ENCODE data around the gene ANKMY1. TPM values are rescaled to one million over a fixed set of nuclear protein-coding genes. Genes with fewer than 3 reads are reported as not detected.

The ANKMY1 gene
- total RNA-seq, 1 experiment from 2014 or later = 28.3 TPM

DNA sequence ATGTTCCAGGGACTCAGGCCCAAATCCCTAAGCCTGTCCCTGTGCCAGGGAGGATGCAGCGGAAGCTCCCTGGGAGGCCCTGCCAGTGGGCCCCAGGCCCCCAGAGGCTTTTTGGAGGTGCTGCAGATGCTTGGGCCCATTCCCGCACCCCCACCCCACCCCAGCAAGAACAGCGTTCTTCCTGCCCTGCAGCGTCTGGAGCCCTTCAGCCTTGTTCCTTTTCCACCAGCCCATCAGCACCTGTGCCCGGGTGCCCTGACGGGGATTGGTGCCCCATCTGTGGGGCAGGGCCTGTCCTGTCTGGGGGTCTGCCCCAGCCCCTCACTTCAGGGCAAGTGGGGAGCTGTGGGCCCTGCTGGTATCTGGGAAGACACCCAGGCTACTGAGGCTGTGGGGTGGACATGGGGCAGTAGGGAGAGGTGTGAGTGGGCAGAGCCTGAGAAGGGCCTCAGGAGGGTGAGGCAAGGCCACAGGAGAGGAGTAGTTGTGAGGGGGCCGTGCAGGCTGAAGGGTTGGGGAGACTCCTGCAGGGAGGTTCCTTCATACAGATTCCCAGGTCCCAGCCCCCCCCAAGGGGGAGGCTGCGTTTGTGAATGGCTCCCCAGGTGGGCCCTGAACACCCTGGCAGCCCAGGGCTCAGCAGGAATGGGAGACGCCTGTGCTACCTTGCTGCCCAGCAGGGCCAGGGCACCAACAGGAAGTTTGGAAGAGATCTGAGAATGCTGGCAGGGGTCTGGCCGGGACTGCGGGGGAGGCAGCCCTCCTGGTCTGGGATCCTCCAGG lies 12.9 kb upstream of the ANKMY1 start:
- no TSS peak for BruUV-seq (replicated peaks)
- Histone ChIP-seq H3K4me3 (replicated peaks in 1 of 2; ENCODE audit: low read depth in 1 of 2, low read length in 2 of 2) (no peak overlapping the region), H2AFZ (ENCODE audit: low read depth, low read length, poor library complexity, severe bottlenecking) (no peak overlapping the region), H3K9me3 (ENCODE audit: control insufficient read depth in 1 of 2, insufficient read depth in 1 of 2, low read depth in 1 of 2, low read length in 2 of 2) (no peaks in the 10 kb centered on the region), H3K9ac (ENCODE audit: low read length) (no peak overlapping the region), H3K27ac (ENCODE audit: low read depth, low read length) (peak overlapping the region; percentile 93; the same call in 1 of the 2 replicates), H4K20me1 (ENCODE audit: insufficient read depth) (no peaks in the 10 kb centered on the region), H3K9me2 (ENCODE audit: insufficient read depth) (no peaks in the 10 kb centered on the region), H3K4me2 (ENCODE audit: low read length) (peak overlapping the region; percentile 92), H3K27me3 (ENCODE audit: insufficient read depth, low read length) (no peaks in the 10 kb centered on the region), H3K79me2 (ENCODE audit: insufficient read depth, low read length) (peaks cover 35% of the 10 kb centered on the region; the same call in 1 of the 2 replicates), H3K36me3 (ENCODE audit: control insufficient read depth in 1 of 2, insufficient read depth in 2 of 2, low read length in 2 of 2) (no peaks in the 10 kb centered on the region), H3K4me1 (ENCODE audit: control insufficient read depth in 1 of 2, insufficient read depth in 2 of 2, low read length in 2 of 2) (peaks cover 26 to 41% of the 10 kb centered on the region in 2 experiments)
- ATAC-seq (no peak), DNase-seq (ENCODE audit: low read depth, low spot score) (no peak)
- ChIA-PET CTCF (no interaction called here), POLR2A (interaction anchor here (0.8 kb wide), 1 partner anchor 16 kb away, joined by 3 read pairs; the partner anchor contains the start of gene CAPN10), RAD21 (ENCODE audit: low non-redundant PET in 1 of 2, low total read pairs in 2 of 2, uncharacterized antibody in 2 of 2, unreplicated experiment in 2 of 2) (no interaction called here)
- intact Hi-C loops (cut with micrococcal nuclease) = no loop called here
- TF ChIP-seq YY1 (IDR thresholded peaks at IDR 0.05; ENCODE audit: extremely low read depth, insufficient replicate concordance, low read depth, low read length) (no peak), RAD21 (IDR thresholded peaks at IDR 0.05; ENCODE audit: low read depth) (no peak), ELF1 (IDR thresholded peaks at IDR 0.05; ENCODE audit: borderline replicate concordance, low read depth) (no peak), EGR1 (IDR thresholded peaks at IDR 0.05; ENCODE audit: low read depth) (no peak), SRF (IDR thresholded peaks at IDR 0.05; ENCODE audit: low read depth) (no peak)
- TF ChIP-seq, protein P1, sequence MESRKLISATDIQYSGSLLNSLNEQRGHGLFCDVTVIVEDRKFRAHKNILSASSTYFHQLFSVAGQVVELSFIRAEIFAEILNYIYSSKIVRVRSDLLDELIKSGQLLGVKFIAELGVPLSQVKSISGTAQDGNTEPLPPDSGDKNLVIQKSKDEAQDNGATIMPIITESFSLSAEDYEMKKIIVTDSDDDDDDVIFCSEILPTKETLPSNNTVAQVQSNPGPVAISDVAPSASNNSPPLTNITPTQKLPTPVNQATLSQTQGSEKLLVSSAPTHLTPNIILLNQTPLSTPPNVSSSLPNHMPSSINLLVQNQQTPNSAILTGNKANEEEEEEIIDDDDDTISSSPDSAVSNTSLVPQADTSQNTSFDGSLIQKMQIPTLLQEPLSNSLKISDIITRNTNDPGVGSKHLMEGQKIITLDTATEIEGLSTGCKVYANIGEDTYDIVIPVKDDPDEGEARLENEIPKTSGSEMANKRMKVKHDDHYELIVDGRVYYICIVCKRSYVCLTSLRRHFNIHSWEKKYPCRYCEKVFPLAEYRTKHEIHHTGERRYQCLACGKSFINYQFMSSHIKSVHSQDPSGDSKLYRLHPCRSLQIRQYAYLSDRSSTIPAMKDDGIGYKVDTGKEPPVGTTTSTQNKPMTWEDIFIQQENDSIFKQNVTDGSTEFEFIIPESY (IDR thresholded peaks at IDR 0.05; ENCODE audit: extremely low read depth, insufficient replicate concordance, low read length) = no peak

Data from HCT116 (cell line).